GM18526 (cell line): Measurements from ENCODE around the gene MIGA2.

Source experiments
- POLR2A ChIP-seq: IDR thresholded peaks from 3 replicates; pipeline ENCODE4 v1.6.1; 2011; ENCODE audit not compliant: insufficient read length; ENCODE audit errors: extremely low read depth

The MIGA2 gene

GRCh38 chr9:129009584-129010141, 26.8 kb upstream of the MIGA2 start:
- TF ChIP-seq POLR2A = no peak

GRCh38 chr9:129010267-129010975, 26.0 kb upstream of the MIGA2 start:
- TF ChIP-seq POLR2A = no peak

GRCh38 chr9:129011170-129011569, 25.3 kb upstream of the MIGA2 start:
- TF ChIP-seq POLR2A = no peak

DNA sequence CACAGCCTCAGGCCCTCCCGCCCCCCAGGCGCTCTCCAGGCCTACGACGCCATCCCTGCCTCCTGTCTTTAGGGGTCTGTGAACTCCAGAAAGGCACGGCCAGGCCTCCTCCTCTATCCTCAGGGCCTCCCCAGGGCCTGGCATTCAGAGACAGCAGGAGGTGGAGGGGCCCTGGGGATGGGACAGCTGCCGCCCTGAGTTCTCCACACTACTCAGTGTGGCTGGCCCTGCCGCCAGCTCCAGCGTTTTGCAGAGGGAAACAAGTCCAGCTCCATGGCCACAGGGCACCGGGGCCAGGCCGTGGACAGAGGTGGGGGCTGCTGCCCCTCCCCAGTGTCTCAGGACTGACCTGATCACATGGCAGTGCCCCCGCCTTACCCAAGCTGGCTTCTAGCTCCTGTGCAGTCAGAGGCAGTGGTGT, 24.7 kb upstream of the MIGA2 start:
- no peak for TF ChIP-seq POLR2A

- TF ChIP-seq POLR2A = no peak
Measured at GRCh38 chr9:129012343-129012742, 24.1 kb upstream of the MIGA2 start.

GRCh38 chr9:129012893-129013448, 23.5 kb upstream of the MIGA2 start:
- no peak for TF ChIP-seq POLR2A

- TF ChIP-seq POLR2A = no peak
Measured at GRCh38 chr9:129013674-129014073, 22.8 kb upstream of the MIGA2 start.

GRCh38 chr9:129014124-129014523, 22.3 kb upstream of the MIGA2 start:
- no peak for TF ChIP-seq POLR2A

- TF ChIP-seq POLR2A = no peak
Measured at GRCh38 chr9:129014608-129015007, 21.8 kb upstream of the MIGA2 start.

GRCh38 chr9:129021091-129021490, 15.3 kb upstream of the MIGA2 start:
- TF ChIP-seq POLR2A = no peak

GRCh38 chr9:129022037-129022436, 14.4 kb upstream of the MIGA2 start:
- no peak for TF ChIP-seq POLR2A

- TF ChIP-seq POLR2A = no peak
Measured at GRCh38 chr9:129023036-129023907, 13.2 kb upstream of the MIGA2 start.

GRCh38 chr9:129023908-129024233, 12.6 kb upstream of the MIGA2 start:
- TF ChIP-seq POLR2A = no peak

DNA sequence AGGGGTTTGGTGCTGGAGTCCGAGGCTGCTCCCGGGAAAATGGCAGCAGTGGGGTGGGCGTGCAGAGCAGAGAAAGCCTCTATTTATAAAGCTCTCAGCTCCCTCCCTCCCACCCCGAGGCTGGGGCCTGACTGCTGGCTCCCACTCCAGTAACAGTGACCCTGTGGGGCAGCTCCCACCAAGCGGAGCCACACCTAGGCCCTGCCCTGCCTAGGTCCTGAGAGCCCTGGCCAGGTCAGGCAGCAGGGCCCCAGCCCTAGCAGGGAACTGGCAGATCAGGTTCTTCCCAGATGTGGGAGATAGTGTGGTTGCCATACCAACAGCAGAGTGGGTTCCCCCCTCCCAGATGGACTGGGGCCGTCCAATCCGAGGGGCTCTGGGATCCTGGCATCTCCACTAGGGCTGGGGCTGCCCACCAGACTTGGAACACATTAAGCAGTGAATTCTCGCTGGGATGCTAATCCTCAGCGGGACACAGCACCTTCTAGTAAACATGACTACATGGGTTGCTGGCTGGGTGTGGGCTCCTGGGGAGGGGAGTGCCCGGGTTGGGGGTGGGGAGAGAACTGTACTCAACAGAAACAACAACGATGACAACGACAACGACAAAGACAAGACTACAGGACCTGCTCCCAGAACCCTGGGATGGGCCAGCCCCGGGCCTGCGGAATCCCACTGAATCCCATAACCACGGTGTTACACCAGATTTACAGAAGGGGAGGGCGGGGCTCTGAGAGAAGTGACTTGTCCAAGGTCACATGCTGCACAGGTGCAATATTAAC, 9.8 kb upstream of the MIGA2 start:
- TF ChIP-seq POLR2A = no peak

- no peak for TF ChIP-seq POLR2A
Measured at GRCh38 chr9:129027224-129027684, 9.2 kb upstream of the MIGA2 start.

GRCh38 chr9:129027685-129028191, 8.7 kb upstream of the MIGA2 start:
- no peak for TF ChIP-seq POLR2A
